ENCODE measurements around the gene SLC4A3.

DNA sequence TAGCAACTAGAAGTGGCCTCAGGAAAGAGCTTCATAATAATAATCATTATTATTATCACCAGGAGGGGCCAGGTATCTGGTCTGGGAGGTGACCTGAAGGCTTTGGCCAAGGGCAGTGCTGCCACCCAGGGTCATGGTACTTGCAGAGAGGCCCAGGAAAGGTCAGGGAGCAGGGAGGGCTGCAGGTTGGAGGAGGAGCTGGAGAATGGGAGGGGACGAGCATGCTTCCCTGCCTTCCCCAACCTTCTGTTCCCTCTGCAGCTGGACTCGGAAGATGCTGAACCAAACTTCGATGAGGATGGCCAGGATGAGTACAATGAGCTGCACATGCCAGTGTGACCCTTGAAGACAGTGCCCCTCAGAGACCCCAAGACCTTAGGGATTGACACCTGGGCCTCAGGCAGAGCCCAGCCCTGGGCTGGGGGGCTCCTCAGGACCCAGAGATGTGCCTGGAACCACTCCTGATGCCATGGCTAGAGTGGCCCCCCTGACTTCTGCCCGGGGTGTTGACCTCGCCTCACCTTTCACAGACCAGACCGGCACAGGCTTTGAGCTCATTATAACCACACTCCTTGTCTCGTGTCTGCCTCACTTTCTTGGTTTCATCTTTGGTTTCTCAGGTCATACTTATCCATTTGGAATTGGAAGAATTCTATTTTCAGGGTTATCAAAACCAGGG lies 14.1 kb downstream of the SLC4A3 start:
- TF ChIP-seq, protein P1, sequence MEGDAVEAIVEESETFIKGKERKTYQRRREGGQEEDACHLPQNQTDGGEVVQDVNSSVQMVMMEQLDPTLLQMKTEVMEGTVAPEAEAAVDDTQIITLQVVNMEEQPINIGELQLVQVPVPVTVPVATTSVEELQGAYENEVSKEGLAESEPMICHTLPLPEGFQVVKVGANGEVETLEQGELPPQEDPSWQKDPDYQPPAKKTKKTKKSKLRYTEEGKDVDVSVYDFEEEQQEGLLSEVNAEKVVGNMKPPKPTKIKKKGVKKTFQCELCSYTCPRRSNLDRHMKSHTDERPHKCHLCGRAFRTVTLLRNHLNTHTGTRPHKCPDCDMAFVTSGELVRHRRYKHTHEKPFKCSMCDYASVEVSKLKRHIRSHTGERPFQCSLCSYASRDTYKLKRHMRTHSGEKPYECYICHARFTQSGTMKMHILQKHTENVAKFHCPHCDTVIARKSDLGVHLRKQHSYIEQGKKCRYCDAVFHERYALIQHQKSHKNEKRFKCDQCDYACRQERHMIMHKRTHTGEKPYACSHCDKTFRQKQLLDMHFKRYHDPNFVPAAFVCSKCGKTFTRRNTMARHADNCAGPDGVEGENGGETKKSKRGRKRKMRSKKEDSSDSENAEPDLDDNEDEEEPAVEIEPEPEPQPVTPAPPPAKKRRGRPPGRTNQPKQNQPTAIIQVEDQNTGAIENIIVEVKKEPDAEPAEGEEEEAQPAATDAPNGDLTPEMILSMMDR (conservative IDR thresholded peaks at IDR 0.05), result no peak
- TF ChIP-seq EZH2 (IDR thresholded peaks at IDR 0.05; ENCODE audit: low read depth), result no peak
